Measurements from ENCODE around the gene SYS1. TPM values are rescaled to one million over a fixed set of nuclear protein-coding genes. Genes with fewer than 3 reads are reported as not detected.

Gene SYS1
- total RNA-seq, 2 experiments from 2014 or later: 22.1 to 24.2 TPM

GRCh38 chr20:45377269-45377668, 14.3 kb downstream of the SYS1 start:
- POLR2A ChIA-PET: no interaction called here
- no peak overlapping the region for H3K27ac Mint-ChIP-seq

GRCh38 chr20:45378191-45378590, 15.2 kb downstream of the SYS1 start, which contains the start of gene TP53TG5:
Gene TP53TG5, minus strand, starts transcription at chr20:45378325. Its CDS starts 89 bp downstream, at chr20:45378236.
- no peak within 1 kb of the TSS for H3K27ac Mint-ChIP-seq
- POLR2A ChIA-PET: no interaction called here
- no peak for DNase-seq

More at GRCh38 chr20:45377269-45377668, 14.3 kb downstream of the SYS1 start:
- Mint-ChIP-seq H3K4me3 (no peak overlapping the region), H3K27me3 (no peaks in the 10 kb centered on the region), H3K36me3 (ENCODE audit: low read depth) (no peaks in the 10 kb centered on the region), H3K9me3 (no peaks in the 10 kb centered on the region), H3K4me1 (peaks cover 22% of the 10 kb centered on the region)
- CTCF ChIA-PET: interaction anchor here (0.7 to 5.6 kb wide), 6 partner anchors 14 to 394 kb away, joined by 3 to 194 read pairs (median 4); partner anchors contain the start of gene SYS1
- no peak for DNase-seq

GRCh38 chr20:45387274-45387673, 24.3 kb downstream of the SYS1 start:
- no peaks in the 10 kb centered on the region for H3K27me3 Mint-ChIP-seq
- H3K27ac Mint-ChIP-seq: no peak overlapping the region
- no peak overlapping the region for H3K4me3 Mint-ChIP-seq
- H3K4me1 Mint-ChIP-seq: peaks cover 3% of the 10 kb centered on the region
- CTCF ChIA-PET: interaction anchor here (1.1 to 4.0 kb wide), 3 partner anchors 11 to 63 kb away, joined by 3 to 16 read pairs (median 3); no protein-coding TSS in a partner anchor
- POLR2A ChIA-PET: no interaction called here
- H3K36me3 Mint-ChIP-seq (ENCODE audit: low read depth): peaks cover 6% of the 10 kb centered on the region
- no peak for DNase-seq
- H3K9me3 Mint-ChIP-seq: peaks cover 8% of the 10 kb centered on the region

More at GRCh38 chr20:45378191-45378590, 15.2 kb downstream of the SYS1 start, which contains the start of gene TP53TG5:
- Mint-ChIP-seq H3K4me1 (peaks cover 14% of the 10 kb centered on the region), H3K9me3 (no peaks in the 10 kb centered on the region), H3K4me3 (no peak within 1 kb of the TSS), H3K36me3 (ENCODE audit: low read depth) (no peaks in the 10 kb centered on the region), H3K27me3 (no peaks in the 10 kb centered on the region)
- CTCF ChIA-PET: no interaction called here

- Mint-ChIP-seq H3K9me3 (peaks cover 8% of the 10 kb centered on the region), H3K27ac (no peak overlapping the region), H3K4me3 (no peak overlapping the region), H3K27me3 (no peaks in the 10 kb centered on the region), H3K4me1 (peaks cover 3% of the 10 kb centered on the region), H3K36me3 (ENCODE audit: low read depth) (peaks cover 6% of the 10 kb centered on the region)
- POLR2A ChIA-PET: no interaction called here
- DNase-seq: no peak
- CTCF ChIA-PET: interaction anchor here (1.2 to 1.9 kb wide), 2 partner anchors 14 to 18 kb away, joined by 4 read pairs; no protein-coding TSS in a partner anchor
These were observed 28.0 kb downstream of the SYS1 start for GRCh38 chr20:45390931-45391330.

GRCh38 chr20:45391559-45391958, 28.6 kb downstream of the SYS1 start:
- peaks cover 6% of the 10 kb centered on the region for H3K36me3 Mint-ChIP-seq (ENCODE audit: low read depth)
- H3K4me1 Mint-ChIP-seq: peaks cover 3% of the 10 kb centered on the region
- H3K9me3 Mint-ChIP-seq: peaks cover 8% of the 10 kb centered on the region
- POLR2A ChIA-PET: no interaction called here
- DNase-seq: no peak
- CTCF ChIA-PET: interaction anchor here (1.2 to 1.9 kb wide), 2 partner anchors 15 to 18 kb away, joined by 4 read pairs; no protein-coding TSS in a partner anchor
- no peaks in the 10 kb centered on the region for H3K27me3 Mint-ChIP-seq
- H3K27ac Mint-ChIP-seq: no peak overlapping the region
- no peak overlapping the region for H3K4me3 Mint-ChIP-seq

- no peak for DNase-seq
- Mint-ChIP-seq H3K36me3 (ENCODE audit: low read depth) (peaks cover 4% of the 10 kb centered on the region), H3K4me3 (no peak overlapping the region), H3K27me3 (no peaks in the 10 kb centered on the region), H3K27ac (no peak overlapping the region), H3K4me1 (peaks cover 3% of the 10 kb centered on the region), H3K9me3 (peaks cover 3% of the 10 kb centered on the region)
- CTCF ChIA-PET: interaction anchor here (1.9 to 2.2 kb wide), 2 partner anchors 16 to 19 kb away, joined by 4 to 9 read pairs; no protein-coding TSS in a partner anchor
- POLR2A ChIA-PET: no interaction called here
These were observed 29.8 kb downstream of the SYS1 start for GRCh38 chr20:45392733-45393132.

GRCh38 chr20:45394221-45395113, 31.5 kb downstream of the SYS1 start:
- no peaks in the 10 kb centered on the region for H3K27me3 Mint-ChIP-seq
- no peak for DNase-seq
- peaks cover 5% of the 10 kb centered on the region for H3K4me1 Mint-ChIP-seq
- POLR2A ChIA-PET: no interaction called here
- peaks cover 3% of the 10 kb centered on the region for H3K9me3 Mint-ChIP-seq
- no peak overlapping the region for H3K27ac Mint-ChIP-seq
- CTCF ChIA-PET: interaction anchor here (1.0 to 2.2 kb wide), 2 partner anchors 21 kb away, joined by 4 to 9 read pairs; no protein-coding TSS in a partner anchor
- no peak overlapping the region for H3K4me3 Mint-ChIP-seq
- H3K36me3 Mint-ChIP-seq (ENCODE audit: low read depth): no peaks in the 10 kb centered on the region

GRCh38 chr20:45395114-45395415, 32.1 kb downstream of the SYS1 start:
- peaks cover 9% of the 10 kb centered on the region for H3K9me3 Mint-ChIP-seq
- H3K27ac Mint-ChIP-seq: no peak overlapping the region
- no peaks in the 10 kb centered on the region for H3K27me3 Mint-ChIP-seq
- DNase-seq: no peak
- ChIA-PET POLR2A (no interaction called here), CTCF (interaction anchor here (1.0 kb wide), 1 partner anchor 21 kb away, joined by 4 read pairs; no protein-coding TSS in a partner anchor)
- H3K4me3 Mint-ChIP-seq: no peak overlapping the region
- peaks cover 6% of the 10 kb centered on the region for H3K4me1 Mint-ChIP-seq
- H3K36me3 Mint-ChIP-seq (ENCODE audit: low read depth): peaks cover 6% of the 10 kb centered on the region

GRCh38 chr20:45399018-45399417, 36.1 kb downstream of the SYS1 start:
- no peak for DNase-seq
- CTCF ChIA-PET: interaction anchor here (0.8 kb wide), 1 partner anchor 25 kb away, joined by 3 read pairs; no protein-coding TSS in a partner anchor
- H3K4me1 Mint-ChIP-seq: peaks cover 3% of the 10 kb centered on the region
- peaks cover 6% of the 10 kb centered on the region for H3K27me3 Mint-ChIP-seq
- peaks cover 25% of the 10 kb centered on the region for H3K9me3 Mint-ChIP-seq
- no peak overlapping the region for H3K4me3 Mint-ChIP-seq
- no peak overlapping the region for H3K27ac Mint-ChIP-seq
- POLR2A ChIA-PET: no interaction called here
- peaks cover 22% of the 10 kb centered on the region for H3K36me3 Mint-ChIP-seq (ENCODE audit: low read depth)

GRCh38 chr20:45400346-45401031, 37.5 kb downstream of the SYS1 start:
- no peak for DNase-seq
- Mint-ChIP-seq H3K4me1 (peaks cover 10% of the 10 kb centered on the region), H3K4me3 (no peak overlapping the region), H3K27me3 (peaks cover 15% of the 10 kb centered on the region), H3K27ac (no peak overlapping the region), H3K9me3 (peaks cover 25% of the 10 kb centered on the region), H3K36me3 (ENCODE audit: low read depth) (peaks cover 22% of the 10 kb centered on the region)
- POLR2A ChIA-PET: no interaction called here
- CTCF ChIA-PET: no interaction called here

- DNase-seq: no peak
- H3K4me1 Mint-ChIP-seq: peaks cover 16% of the 10 kb centered on the region
- H3K9me3 Mint-ChIP-seq: peaks cover 25% of the 10 kb centered on the region
- peaks cover 22% of the 10 kb centered on the region for H3K36me3 Mint-ChIP-seq (ENCODE audit: low read depth)
- no peak overlapping the region for H3K4me3 Mint-ChIP-seq
- ChIA-PET CTCF (interaction anchor here (1.3 to 3.2 kb wide), 3 partner anchors 29 to 109 kb away, joined by 4 to 15 read pairs (median 8); no protein-coding TSS in a partner anchor), POLR2A (interaction anchor here (2.2 kb wide), 1 partner anchor 13 kb away, joined by 5 read pairs; the partner anchor contains the start of gene PIGT)
- H3K27me3 Mint-ChIP-seq: peaks cover 22% of the 10 kb centered on the region
- no peak overlapping the region for H3K27ac Mint-ChIP-seq
These were observed 40.0 kb downstream of the SYS1 start for GRCh38 chr20:45402946-45403345.

GRCh38 chr20:45404438-45404837, 41.5 kb downstream of the SYS1 start:
- peaks cover 22% of the 10 kb centered on the region for H3K9me3 Mint-ChIP-seq
- ChIA-PET CTCF (interaction anchor here (0.7 to 3.2 kb wide), 4 partner anchors 11 to 41 kb away, joined by 3 to 15 read pairs (median 6); partner anchors contain the start of gene PIGT), POLR2A (interaction anchor here (1.8 kb wide), 1 partner anchor 11 kb away, joined by 7 read pairs; the partner anchor contains the start of gene PIGT)
- no peak overlapping the region for H3K27ac Mint-ChIP-seq
- no peak for DNase-seq
- peaks cover 22% of the 10 kb centered on the region for H3K36me3 Mint-ChIP-seq (ENCODE audit: low read depth)
- peak overlapping the region; percentile 56 for H3K4me3 Mint-ChIP-seq
- peaks cover 22% of the 10 kb centered on the region for H3K27me3 Mint-ChIP-seq
- peaks cover 15% of the 10 kb centered on the region for H3K4me1 Mint-ChIP-seq

All from activated CD4-positive, alpha-beta memory T cell treated with anti-CD3 and anti-CD28 coated beads, Interleukin-2, amount 10 ng/mL, durations not matched to agents 7 days and 5 days (primary cell).